ENCODE data around the gene COA6. TPM values are rescaled to one million over a fixed set of nuclear protein-coding genes. Genes with fewer than 3 reads are reported as not detected.

Gene COA6
- total RNA-seq, 1 experiment from 2014 or later: 47.9 TPM

GRCh38 chr1:234373064-234373958 is at the start of gene COA6 (continued):
- TF ChIP-seq, protein P1, sequence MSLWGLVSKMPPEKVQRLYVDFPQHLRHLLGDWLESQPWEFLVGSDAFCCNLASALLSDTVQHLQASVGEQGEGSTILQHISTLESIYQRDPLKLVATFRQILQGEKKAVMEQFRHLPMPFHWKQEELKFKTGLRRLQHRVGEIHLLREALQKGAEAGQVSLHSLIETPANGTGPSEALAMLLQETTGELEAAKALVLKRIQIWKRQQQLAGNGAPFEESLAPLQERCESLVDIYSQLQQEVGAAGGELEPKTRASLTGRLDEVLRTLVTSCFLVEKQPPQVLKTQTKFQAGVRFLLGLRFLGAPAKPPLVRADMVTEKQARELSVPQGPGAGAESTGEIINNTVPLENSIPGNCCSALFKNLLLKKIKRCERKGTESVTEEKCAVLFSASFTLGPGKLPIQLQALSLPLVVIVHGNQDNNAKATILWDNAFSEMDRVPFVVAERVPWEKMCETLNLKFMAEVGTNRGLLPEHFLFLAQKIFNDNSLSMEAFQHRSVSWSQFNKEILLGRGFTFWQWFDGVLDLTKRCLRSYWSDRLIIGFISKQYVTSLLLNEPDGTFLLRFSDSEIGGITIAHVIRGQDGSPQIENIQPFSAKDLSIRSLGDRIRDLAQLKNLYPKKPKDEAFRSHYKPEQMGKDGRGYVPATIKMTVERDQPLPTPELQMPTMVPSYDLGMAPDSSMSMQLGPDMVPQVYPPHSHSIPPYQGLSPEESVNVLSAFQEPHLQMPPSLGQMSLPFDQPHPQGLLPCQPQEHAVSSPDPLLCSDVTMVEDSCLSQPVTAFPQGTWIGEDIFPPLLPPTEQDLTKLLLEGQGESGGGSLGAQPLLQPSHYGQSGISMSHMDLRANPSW (CRISPR knock-in tag; conservative IDR thresholded peaks at IDR 0.05; ENCODE audit: low read depth): no peak
- no peak for TF ChIP-seq ELF4 (CRISPR knock-in tag; IDR thresholded peaks at IDR 0.05; ENCODE audit: low read depth)
- TF ChIP-seq, protein P2, sequence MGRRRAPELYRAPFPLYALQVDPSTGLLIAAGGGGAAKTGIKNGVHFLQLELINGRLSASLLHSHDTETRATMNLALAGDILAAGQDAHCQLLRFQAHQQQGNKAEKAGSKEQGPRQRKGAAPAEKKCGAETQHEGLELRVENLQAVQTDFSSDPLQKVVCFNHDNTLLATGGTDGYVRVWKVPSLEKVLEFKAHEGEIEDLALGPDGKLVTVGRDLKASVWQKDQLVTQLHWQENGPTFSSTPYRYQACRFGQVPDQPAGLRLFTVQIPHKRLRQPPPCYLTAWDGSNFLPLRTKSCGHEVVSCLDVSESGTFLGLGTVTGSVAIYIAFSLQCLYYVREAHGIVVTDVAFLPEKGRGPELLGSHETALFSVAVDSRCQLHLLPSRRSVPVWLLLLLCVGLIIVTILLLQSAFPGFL (CRISPR knock-in tag; IDR thresholded peaks at IDR 0.05; ENCODE audit: borderline replicate concordance): no peak
- TF ChIP-seq IRF1 (CRISPR knock-in tag; IDR thresholded peaks at IDR 0.05): no peak
- no peak for TF ChIP-seq TP53 (CRISPR knock-in tag; IDR thresholded peaks at IDR 0.05)
- TF ChIP-seq ZNF263 (CRISPR knock-in tag; IDR thresholded peaks at IDR 0.05; ENCODE audit: low read depth): no peak
- TF ChIP-seq FOXK1 (CRISPR knock-in tag; IDR thresholded peaks at IDR 0.05): peak; percentile 65
- TF ChIP-seq FOXJ3 (CRISPR knock-in tag; IDR thresholded peaks at IDR 0.05; ENCODE audit: borderline replicate concordance): no peak
- TF ChIP-seq ZNF416 (CRISPR knock-in tag; IDR thresholded peaks at IDR 0.05): no peak
- TF ChIP-seq ATF1 (CRISPR knock-in tag; IDR thresholded peaks at IDR 0.05): no peak
- no peak for TF ChIP-seq TCF7 (CRISPR knock-in tag; IDR thresholded peaks at IDR 0.05; ENCODE audit: low read depth)
- no peak for TF ChIP-seq ZNF425 (CRISPR knock-in tag; conservative IDR thresholded peaks at IDR 0.05)
- no peak for TF ChIP-seq IRF2 (CRISPR knock-in tag; IDR thresholded peaks at IDR 0.05; ENCODE audit: borderline replicate concordance, low read depth)
- TF ChIP-seq, protein P3, sequence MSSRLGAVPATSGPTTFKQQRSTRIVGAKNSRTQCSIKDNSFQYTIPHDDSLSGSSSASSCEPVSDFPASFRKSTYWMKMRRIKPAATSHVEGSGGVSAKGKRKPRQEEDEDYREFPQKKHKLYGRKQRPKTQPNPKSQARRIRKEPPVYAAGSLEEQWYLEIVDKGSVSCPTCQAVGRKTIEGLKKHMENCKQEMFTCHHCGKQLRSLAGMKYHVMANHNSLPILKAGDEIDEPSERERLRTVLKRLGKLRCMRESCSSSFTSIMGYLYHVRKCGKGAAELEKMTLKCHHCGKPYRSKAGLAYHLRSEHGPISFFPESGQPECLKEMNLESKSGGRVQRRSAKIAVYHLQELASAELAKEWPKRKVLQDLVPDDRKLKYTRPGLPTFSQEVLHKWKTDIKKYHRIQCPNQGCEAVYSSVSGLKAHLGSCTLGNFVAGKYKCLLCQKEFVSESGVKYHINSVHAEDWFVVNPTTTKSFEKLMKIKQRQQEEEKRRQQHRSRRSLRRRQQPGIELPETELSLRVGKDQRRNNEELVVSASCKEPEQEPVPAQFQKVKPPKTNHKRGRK (CRISPR knock-in tag; IDR thresholded peaks at IDR 0.05; ENCODE audit: borderline replicate concordance): no peak
- 0 out of 2 replicates have a peak, but pooled peaks have one; percentile 22 for TF ChIP-seq GTF2I (CRISPR knock-in tag; conservative IDR thresholded peaks at IDR 0.05)
- no peak for TF ChIP-seq EMX1 (CRISPR knock-in tag; IDR thresholded peaks at IDR 0.05)
- TF ChIP-seq MAX (CRISPR knock-in tag; IDR thresholded peaks at IDR 0.05): peak; percentile 80
- TF ChIP-seq, protein P4, sequence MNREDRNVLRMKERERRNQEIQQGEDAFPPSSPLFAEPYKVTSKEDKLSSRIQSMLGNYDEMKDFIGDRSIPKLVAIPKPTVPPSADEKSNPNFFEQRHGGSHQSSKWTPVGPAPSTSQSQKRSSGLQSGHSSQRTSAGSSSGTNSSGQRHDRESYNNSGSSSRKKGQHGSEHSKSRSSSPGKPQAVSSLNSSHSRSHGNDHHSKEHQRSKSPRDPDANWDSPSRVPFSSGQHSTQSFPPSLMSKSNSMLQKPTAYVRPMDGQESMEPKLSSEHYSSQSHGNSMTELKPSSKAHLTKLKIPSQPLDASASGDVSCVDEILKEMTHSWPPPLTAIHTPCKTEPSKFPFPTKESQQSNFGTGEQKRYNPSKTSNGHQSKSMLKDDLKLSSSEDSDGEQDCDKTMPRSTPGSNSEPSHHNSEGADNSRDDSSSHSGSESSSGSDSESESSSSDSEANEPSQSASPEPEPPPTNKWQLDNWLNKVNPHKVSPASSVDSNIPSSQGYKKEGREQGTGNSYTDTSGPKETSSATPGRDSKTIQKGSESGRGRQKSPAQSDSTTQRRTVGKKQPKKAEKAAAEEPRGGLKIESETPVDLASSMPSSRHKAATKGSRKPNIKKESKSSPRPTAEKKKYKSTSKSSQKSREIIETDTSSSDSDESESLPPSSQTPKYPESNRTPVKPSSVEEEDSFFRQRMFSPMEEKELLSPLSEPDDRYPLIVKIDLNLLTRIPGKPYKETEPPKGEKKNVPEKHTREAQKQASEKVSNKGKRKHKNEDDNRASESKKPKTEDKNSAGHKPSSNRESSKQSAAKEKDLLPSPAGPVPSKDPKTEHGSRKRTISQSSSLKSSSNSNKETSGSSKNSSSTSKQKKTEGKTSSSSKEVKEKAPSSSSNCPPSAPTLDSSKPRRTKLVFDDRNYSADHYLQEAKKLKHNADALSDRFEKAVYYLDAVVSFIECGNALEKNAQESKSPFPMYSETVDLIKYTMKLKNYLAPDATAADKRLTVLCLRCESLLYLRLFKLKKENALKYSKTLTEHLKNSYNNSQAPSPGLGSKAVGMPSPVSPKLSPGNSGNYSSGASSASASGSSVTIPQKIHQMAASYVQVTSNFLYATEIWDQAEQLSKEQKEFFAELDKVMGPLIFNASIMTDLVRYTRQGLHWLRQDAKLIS (CRISPR knock-in tag; IDR thresholded peaks at IDR 0.05; ENCODE audit: borderline replicate concordance): no peak
- no peak for TF ChIP-seq ATF6 (CRISPR knock-in tag; IDR thresholded peaks at IDR 0.05)
- no peak; the same call in 1 of the 2 replicates for TF ChIP-seq USF2 (CRISPR knock-in tag; IDR thresholded peaks at IDR 0.05)
- peak; percentile 6; the same call in 1 of the 2 replicates for TF ChIP-seq NFE2L1 (CRISPR knock-in tag; IDR thresholded peaks at IDR 0.05)

All from WTC11 (cell line).